Gastrocnemius medialis (tissue), 4 donors: Measurements from ENCODE around the gene TBC1D8. TPM values are rescaled to one million over a fixed set of nuclear protein-coding genes. Genes with fewer than 3 reads are reported as not detected.

Experiments used
- ATAC-seq, 2 donors: fragments of 150-250 bp; one replicate each; pipeline ENCODE4 v1.9.1; 2016
- DNase-seq, 2 donors: peaks; one replicate each; pipeline ENCODE4 v3.0.0-alpha.2; 2019
- H3K27ac ChIP-seq, 4 donors: fragments of 200-600 bp; sonication (generic); 1 replicate in 1 of 4; 2 replicates in 3 of 4; pipeline ENCODE4 v1.5.1; 2016 to 2018; ENCODE audit warnings: mild to moderate bottlenecking in 2 of 4, moderate library complexity in 1 of 4
- H3K27me3 ChIP-seq, 3 donors: fragments of 200-600 bp; sonication (generic) in 2 of 3; 1 replicate in 1 of 3; 2 replicates in 2 of 3; pipeline versions ENCODE4 v1.5.1 to v1.6.0; 2016 to 2019; ENCODE audit warnings: mild to moderate bottlenecking in 1 of 3, moderate library complexity in 1 of 3
- H3K36me3 ChIP-seq, 2 donors: fragments of 200-600 bp; sonication (generic) in 1 of 2; one replicate each; pipeline ENCODE4 v1.5.1; 2017 to 2018
- H3K4me1 ChIP-seq, 2 donors: fragments of 200-600 bp; sonication (generic) in 1 of 2; one replicate each; pipeline ENCODE4 v1.5.1; 2016 to 2017; ENCODE audit warnings: mild to moderate bottlenecking in 2 of 2
- H3K4me3 ChIP-seq, 4 donors: fragments of 200-600 bp; sonication (generic) in 3 of 4; 1 replicate in 1 of 4; 2 replicates in 3 of 4; pipeline ENCODE4 v1.5.1; 2016 to 2019; ENCODE audit warnings: mild to moderate bottlenecking in 2 of 4
- H3K9me3 ChIP-seq, 3 donors: fragments of 200-600 bp; sonication (generic) in 2 of 3; 1 replicate in 1 of 3; 2 replicates in 2 of 3; pipeline ENCODE4 v1.5.1; 2016 to 2019
- POLR2A ChIP-seq, 2 donors: fragments of 450-650 bp; IDR thresholded peaks; one replicate each; pipeline ENCODE4 v1.6.1; 2017; ENCODE audit warnings: antibody characterized with exemption in 2 of 2, mild to moderate bottlenecking in 2 of 2, moderate library complexity in 2 of 2
- in situ Hi-C, 4 donors: fragments of 200-750 bp; cut with MboI; loops; one replicate each; pipeline versions ENCODE4 v1.15.0 to v1.8.0; 2017; ENCODE audit warnings: low sequenced_read_pairs in 4 of 4
- intact Hi-C: fragments of 100-400 bp; cut with DNase I; formaldehyde crosslinking; loops from one replicate; pipeline ENCODE4 v1.15.1; 2023; ENCODE audit warnings: low total_unique reads
- total RNA-seq, 4 donors: library from RNA; depleted of rRNA; stranded (reverse); fragments of >200 nt; gene quantifications; one replicate each; pipeline versions ENCODE4 v1.1.0 to v1.2.3, GENCODE V29; 2016
- TF ChIP-seq, protein P1 (sequence below), 5 experiments: fragments of 450-650 bp in 3 of 5; fragments of 200-600 bp in 2 of 5; sonication (generic) in 2 of 5; IDR thresholded peaks in 4 of 5; conservative IDR thresholded peaks in 1 of 5; 1 replicate in 4 of 5; 2 replicates in 1 of 5; pipeline ENCODE4 v1.5.1; 2016 to 2019; ENCODE audit warnings: antibody characterized with exemption in 5 of 5, mild to moderate bottlenecking in 3 of 5, moderate library complexity in 3 of 5

The TBC1D8 gene
- total RNA-seq, 4 donors from 2014 or later, result 103 to 298 (median 201) TPM

DNA sequence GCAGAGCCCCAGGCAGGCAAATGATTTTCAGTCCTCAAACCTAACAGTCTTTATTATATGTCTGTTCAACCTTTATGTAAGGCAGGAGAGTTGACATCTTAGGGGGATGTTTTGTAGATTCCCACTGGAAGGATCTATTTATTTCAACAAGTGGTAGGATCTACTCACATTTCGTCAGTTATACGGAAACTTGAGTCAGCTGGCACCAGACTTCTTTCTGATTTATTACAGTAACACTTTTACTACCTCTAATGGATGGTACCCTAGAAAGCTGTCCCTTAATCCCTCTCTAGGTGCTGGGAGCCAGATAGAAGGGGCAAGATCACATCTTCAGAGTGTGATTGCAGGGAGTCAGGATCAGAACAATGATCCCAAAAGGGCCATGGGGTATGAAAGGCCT is 151.2 kb downstream of the TBC1D8 start:
- Histone ChIP-seq H3K4me3 (no peak overlapping the region), H3K36me3 (peaks cover 0 to 31% of the 10 kb centered on the region in 2 donors), H3K4me1 (peaks cover 14 to 15% of the 10 kb centered on the region in 2 donors), H3K27me3 (no peaks in the 10 kb centered on the region), H3K27ac (no peak overlapping the region), H3K9me3 (no peaks in the 10 kb centered on the region)
- TF ChIP-seq POLR2A (IDR thresholded peaks at IDR 0.05), result no peak
- TF ChIP-seq, protein P1, sequence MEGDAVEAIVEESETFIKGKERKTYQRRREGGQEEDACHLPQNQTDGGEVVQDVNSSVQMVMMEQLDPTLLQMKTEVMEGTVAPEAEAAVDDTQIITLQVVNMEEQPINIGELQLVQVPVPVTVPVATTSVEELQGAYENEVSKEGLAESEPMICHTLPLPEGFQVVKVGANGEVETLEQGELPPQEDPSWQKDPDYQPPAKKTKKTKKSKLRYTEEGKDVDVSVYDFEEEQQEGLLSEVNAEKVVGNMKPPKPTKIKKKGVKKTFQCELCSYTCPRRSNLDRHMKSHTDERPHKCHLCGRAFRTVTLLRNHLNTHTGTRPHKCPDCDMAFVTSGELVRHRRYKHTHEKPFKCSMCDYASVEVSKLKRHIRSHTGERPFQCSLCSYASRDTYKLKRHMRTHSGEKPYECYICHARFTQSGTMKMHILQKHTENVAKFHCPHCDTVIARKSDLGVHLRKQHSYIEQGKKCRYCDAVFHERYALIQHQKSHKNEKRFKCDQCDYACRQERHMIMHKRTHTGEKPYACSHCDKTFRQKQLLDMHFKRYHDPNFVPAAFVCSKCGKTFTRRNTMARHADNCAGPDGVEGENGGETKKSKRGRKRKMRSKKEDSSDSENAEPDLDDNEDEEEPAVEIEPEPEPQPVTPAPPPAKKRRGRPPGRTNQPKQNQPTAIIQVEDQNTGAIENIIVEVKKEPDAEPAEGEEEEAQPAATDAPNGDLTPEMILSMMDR (IDR thresholded peaks at IDR 0.05 in 4 of 5, conservative IDR thresholded peaks at IDR 0.05 in 1 of 5), result no peak
- in situ Hi-C loops, result loop anchor here in 3 of 4 donors (10.0 kb wide), 3 partner anchors 155 to 385 kb away; partner anchors contain the start of gene TBC1D8 (in 1 of the 3)
- ATAC-seq, result no peak
- no peak for DNase-seq
- intact Hi-C loops, result no loop called here

DNA sequence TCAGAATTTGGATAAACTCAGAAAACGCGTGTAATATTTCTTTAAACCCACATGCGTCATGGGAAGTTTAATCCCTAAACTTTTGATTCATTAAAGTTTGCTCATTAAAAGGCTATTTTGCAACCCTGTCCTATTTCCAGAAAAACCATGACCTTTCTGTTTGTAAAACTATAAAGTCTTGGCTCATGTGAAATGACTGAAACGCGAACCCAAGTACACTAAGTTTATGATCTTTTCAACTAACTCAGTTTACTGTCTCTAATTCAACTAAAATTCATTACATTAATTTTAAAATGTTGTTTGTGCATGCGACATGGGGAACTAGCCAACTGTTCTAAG is 153.0 kb downstream of the TBC1D8 start:
- Histone ChIP-seq H3K9me3 (no peaks in the 10 kb centered on the region), H3K27ac (no peak overlapping the region), H3K36me3 (peaks cover 0 to 30% of the 10 kb centered on the region in 2 donors), H3K27me3 (no peaks in the 10 kb centered on the region), H3K4me3 (no peak overlapping the region), H3K4me1 (peaks cover 8 to 9% of the 10 kb centered on the region in 2 donors)
- ATAC-seq (no peak), DNase-seq (no peak)
- intact Hi-C loops (no loop called here), in situ Hi-C loops (loop anchor here in 2 of 4 donors (10.0 kb wide), 2 partner anchors 263 to 383 kb away; no protein-coding TSS in a partner anchor)
- TF ChIP-seq, protein P1 (IDR thresholded peaks at IDR 0.05 in 4 of 5, conservative IDR thresholded peaks at IDR 0.05 in 1 of 5), result no peak
- TF ChIP-seq POLR2A (IDR thresholded peaks at IDR 0.05), result no peak

DNA sequence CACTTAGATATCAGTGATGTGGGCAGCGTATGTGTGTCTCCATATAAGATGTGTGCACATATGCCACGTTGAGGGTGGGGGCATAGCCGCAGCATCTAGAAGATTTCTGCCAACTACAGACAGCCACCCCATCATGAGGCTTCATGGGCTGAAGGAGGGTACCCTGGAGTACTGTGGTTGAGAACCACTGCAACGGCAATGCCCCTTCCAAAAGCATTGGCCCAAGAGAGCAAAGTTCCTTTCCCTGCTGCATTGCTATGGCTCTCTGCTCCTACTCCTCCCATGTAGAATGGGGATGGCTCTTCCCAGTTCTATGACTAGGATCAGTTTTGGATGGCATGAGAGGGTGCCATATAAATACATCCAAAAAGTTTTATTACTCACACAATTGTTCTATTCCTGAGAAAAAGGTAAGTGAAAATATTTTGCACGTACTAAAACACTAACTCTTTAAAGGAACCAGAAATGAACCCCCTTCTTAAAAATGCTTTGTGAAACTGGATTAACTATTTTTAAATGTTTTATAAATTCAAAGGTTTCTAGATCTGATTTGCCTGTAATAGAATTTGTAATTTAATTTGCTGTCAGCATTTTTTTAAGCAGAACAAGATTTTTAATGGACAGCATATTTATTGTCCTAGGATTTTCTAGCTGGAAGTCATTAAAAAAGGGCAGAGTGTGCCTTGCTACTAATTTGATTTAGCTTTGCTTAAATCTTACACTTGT is 153.5 kb downstream of the TBC1D8 start:
- intact Hi-C loops, result no loop called here
- no peak overlapping the region for H3K27ac ChIP-seq
- H3K9me3 ChIP-seq, result no peaks in the 10 kb centered on the region
- peaks cover 4 to 6% of the 10 kb centered on the region in 2 donors for H3K4me1 ChIP-seq
- in situ Hi-C loops, result loop anchor here in 2 of 4 donors (10.0 kb wide), 2 partner anchors 263 to 383 kb away; no protein-coding TSS in a partner anchor
- no peak for TF ChIP-seq POLR2A (IDR thresholded peaks at IDR 0.05)
- TF ChIP-seq, protein P1 (IDR thresholded peaks at IDR 0.05 in 4 of 5, conservative IDR thresholded peaks at IDR 0.05 in 1 of 5), result no peak
- H3K27me3 ChIP-seq, result no peaks in the 10 kb centered on the region
- ATAC-seq (no peak), DNase-seq (no peak)
- H3K4me3 ChIP-seq, result no peak overlapping the region
- peaks cover 0 to 27% of the 10 kb centered on the region in 2 donors for H3K36me3 ChIP-seq

DNA sequence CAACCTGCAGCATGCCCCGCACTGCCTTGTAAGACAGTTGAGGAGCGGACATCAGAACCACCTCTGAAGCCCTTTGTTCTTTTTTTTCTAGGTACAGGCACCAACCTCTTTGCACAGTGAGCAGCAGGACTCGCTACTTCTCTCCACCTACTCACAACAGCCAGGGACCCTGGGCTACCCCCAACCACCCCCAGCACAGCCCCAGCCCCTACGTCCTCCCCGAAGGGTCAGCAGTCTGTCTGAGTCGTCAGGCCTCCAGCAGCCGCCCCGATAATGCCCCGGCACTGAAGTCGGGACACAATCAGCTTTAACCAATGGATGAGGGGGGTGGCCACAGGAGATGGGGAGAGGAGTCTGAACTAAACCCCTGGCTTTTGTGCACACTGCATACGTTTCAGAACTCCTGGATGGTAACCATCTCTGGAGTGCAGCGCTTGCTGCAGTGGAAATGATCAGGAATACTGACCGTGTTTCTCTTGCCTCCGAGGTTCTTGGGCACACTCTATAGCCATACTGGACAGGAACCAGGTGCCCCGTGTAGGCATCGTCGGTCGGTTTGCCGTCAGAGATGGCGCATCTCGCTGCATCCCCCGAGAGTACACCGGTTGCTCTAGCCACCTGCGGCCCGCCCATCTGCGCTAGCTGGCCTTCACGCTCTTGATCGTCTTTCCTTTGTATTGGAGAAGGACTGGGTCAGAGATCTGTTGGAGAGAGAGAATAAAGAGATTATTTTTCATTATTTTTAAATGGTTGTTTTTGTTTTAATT is 155.7 kb downstream of the TBC1D8 start:
- intact Hi-C loops (no loop called here), in situ Hi-C loops (loop anchor here in 2 of 4 donors (10.0 kb wide), 2 partner anchors 261 to 381 kb away; no protein-coding TSS in a partner anchor)
- Histone ChIP-seq H3K4me1 (no peaks in the 10 kb centered on the region), H3K4me3 (no peak overlapping the region), H3K36me3 (peaks cover 0 to 30% of the 10 kb centered on the region in 2 donors), H3K9me3 (no peaks in the 10 kb centered on the region), H3K27me3 (no peaks in the 10 kb centered on the region), H3K27ac (no peak overlapping the region)
- no peak for TF ChIP-seq POLR2A (IDR thresholded peaks at IDR 0.05)
- TF ChIP-seq, protein P1 (IDR thresholded peaks at IDR 0.05 in 4 of 5, conservative IDR thresholded peaks at IDR 0.05 in 1 of 5), result no peak
- DNase-seq (no peak), ATAC-seq (no peak)
